NCI-H2107 (cell line): ENCODE data around the gene PCNX2.

ENCODE experiments used
- DNase-seq: peaks from one replicate; lab custom pipeline; 2025; lab: John Stamatoyannopoulos, UW

Gene PCNX2

DNA sequence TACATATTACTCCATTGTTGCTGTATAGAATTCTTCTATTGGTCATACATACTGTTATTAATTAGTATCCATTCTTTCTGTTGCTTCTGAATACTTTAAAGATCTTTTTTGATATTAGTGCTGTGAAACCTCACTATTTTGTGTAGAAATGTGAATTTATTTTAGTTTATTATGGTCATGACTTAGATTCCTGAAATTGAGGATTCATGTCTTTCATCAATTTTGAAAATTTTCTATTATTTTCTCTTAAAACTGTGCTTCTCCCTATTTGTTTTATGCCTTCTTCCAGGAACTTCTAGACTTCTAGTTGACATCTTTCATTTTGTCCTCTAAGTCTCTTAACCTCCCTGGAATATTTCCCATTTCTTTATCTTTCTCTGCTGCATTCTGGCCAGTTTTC lies 232.1 kb downstream of the PCNX2 start:
- DNase-seq: no peak

GRCh38 chr1:233061265-233061664 lies 234.3 kb downstream of the PCNX2 start:
- DNase-seq: no peak

DNA sequence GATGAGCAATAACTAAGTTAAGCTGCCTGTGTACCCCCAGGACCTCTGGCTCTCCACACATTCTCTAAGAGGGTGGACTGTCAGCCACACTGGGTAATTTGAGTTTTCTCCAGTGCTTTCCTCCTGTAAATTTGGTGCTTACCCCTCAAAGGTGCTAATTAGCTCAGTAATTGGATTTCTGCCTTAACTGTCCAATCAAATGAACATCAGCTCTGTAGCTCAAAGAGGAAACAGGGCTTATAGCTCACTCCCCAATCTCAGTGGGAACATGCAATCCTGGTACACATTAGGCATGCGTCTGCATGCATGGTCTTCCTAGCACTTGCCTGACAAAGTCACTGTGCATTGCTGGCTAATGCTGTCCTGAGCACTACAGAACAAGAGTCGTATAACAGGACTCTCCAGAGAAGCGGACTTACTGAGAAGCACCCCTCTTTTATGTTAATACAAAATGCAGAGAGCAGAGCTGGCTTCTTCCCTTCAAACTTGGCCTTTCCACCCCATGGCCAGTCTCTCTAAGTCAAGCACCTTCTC lies 235.0 kb downstream of the PCNX2 start:
- no peak for DNase-seq

DNA sequence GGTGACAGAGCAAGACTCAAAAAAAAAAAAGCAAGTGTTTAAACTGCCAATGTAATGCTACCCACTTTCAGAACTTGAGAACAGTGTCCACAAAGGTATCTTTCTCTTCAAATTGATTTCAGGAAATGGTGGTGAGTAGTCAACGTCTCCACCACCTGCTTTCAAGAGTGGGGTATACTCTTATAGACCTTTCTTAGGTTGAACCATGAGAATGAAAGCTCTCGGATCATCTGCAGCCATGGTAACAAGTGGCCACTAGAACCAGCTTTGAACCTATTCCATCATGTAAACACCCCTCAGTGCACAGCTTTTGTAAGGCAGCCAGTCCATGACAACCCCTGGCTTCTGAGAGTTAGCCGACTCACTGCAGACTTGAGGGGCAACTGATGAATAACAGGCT lies 237.7 kb downstream of the PCNX2 start:
- DNase-seq: no peak

- no peak for DNase-seq
Observed at GRCh38 chr1:233055879-233056641, 239.5 kb downstream of the PCNX2 start.

GRCh38 chr1:233045588-233045987 lies 249.9 kb downstream of the PCNX2 start:
- DNase-seq: no peak

- DNase-seq: no peak
Observed at GRCh38 chr1:233042834-233043233, 252.7 kb downstream of the PCNX2 start.

GRCh38 chr1:233040494-233040893 lies 255.0 kb downstream of the PCNX2 start:
- DNase-seq: no peak

GRCh38 chr1:233038581-233038980 lies 256.9 kb downstream of the PCNX2 start:
- no peak for DNase-seq

GRCh38 chr1:233037843-233038242 lies 257.7 kb downstream of the PCNX2 start:
- no peak for DNase-seq

- DNase-seq: no peak
Observed at GRCh38 chr1:233034836-233035235, 260.7 kb downstream of the PCNX2 start.

DNA sequence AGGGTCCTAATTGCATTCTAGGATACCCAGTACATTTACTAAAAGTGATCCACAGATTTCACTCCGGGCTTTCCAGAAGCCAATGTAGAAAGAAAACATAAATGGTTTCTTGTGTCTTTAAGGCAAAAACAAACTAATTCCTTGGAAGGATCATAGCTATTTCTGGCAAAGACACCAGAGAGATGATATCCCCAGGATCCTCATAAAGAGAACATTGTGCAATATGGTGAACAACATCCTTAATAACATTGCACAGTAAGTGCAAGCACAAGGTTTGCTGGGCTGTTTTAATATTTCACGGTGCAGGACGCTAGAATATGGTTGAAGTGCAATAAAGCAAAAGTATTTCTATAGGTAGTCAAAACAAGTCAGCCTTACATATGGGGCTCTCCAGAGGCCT lies 262.2 kb downstream of the PCNX2 start:
- no peak for DNase-seq

DNA sequence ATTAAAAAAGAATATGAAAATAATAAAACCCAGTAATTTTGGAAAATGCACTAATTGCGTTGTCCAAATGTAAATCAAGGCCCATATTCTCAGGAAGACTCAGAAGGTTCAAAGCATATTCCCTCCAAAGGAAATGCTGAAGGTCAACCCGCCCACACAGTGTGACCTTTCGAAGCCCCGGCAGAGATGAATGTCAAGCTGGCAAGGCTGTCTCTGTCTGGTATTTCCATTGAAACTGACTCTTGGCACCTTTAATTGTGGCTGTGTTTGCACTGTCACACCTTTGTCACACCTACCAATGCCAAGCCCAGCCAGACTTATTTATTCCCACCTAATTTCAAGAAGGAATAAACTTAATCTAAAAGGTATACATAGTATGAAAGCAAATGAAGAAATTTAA lies 262.6 kb downstream of the PCNX2 start:
- no peak for DNase-seq

DNA sequence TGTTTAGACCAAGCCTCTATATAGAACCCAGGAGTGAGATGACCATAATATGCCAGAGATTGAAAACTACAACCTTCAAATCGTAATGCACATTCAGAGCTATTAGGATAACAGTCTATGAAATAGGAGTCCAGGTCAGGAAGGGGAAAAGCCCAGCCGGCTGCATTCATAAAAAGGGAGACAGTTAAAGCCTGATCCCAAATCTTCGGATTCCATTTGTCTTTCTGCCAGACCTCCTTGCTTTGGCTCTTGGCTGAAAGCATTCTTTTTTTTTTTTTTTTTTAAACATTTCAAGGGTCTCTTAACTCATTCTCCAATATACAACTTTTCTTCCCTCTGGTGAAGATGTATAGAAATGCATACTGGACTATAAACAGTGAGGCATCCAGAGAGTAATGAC lies 264.0 kb downstream of the PCNX2 start:
- DNase-seq: no peak

DNA sequence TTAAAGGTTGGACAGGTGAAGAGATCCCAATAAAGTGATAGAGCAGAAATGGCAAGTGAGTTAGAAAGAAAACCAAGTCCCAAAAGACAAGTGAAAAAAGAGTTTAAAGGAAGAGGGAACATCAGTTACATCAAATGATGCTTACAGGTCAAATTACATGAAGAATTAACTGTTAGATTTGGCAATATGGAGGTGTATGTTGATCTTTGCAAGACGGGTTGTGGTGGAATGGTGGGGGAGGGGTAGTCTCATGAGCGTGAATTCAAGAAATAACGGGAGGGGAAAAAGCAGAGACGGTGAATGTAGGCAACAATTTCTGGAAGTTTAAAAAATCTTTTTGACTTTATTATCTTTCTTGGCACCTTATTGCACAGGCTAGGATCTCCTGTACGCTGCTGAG lies 268.5 kb downstream of the PCNX2 start:
- DNase-seq: no peak

DNA sequence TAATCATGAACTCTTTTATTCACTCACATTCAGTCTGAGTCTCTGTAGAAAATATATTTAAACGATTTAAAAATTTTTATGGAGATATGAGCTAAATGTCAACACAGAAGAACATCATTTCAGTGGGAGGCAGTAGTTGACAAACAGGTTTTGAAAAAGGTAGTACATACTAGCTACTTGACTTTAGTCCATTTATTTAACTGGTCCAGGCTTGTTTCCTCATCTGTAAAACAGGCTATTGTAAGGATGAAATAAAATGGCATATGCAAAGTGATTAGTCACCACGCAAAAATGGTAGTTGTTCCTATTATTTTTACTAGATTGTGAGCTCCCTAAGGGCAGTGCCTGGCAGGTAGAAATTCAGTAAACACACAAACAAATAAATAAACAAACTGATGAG lies 270.0 kb downstream of the PCNX2 start:
- no peak for DNase-seq

DNA sequence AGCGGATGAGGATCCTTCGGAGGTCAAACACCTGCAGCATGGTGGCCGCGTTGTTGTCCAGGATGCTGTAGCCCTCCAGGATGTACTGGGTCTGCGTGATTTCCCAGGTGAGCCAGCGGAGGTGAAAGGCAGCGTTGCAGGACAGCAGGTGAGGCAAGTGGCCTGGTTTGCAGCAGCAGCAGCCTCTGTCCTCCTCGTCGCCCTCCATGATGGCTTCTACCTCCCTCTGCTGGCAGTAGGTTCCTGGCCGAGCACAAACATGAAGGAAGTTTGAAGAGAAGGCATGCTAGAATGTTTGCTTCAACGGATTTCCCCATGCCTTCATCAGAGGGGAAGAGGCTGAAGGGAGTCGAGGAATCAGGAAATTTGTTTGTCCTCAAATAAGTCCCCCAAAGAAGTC lies 270.4 kb downstream of the PCNX2 start:
- no peak for DNase-seq

DNA sequence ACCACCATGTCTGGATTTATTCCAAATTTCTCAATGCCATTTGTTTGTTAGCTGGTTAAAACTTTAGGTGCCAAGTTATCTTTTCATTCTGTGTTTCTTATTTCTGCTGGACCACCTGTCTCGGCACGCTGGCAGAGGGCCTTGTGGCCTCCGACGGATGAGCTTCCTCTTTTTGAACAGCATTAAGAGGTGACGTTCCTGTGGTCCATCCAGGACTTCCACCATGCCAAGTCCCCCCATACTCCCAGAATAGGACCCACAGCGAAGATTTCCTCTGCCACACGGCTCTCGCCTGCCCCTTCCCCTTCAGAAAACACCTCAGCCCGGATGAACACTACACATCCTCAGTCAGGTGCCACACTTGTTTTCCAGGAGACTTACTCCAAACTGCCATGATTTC lies 271.3 kb downstream of the PCNX2 start:
- DNase-seq: no peak

GRCh38 chr1:233022246-233022645 lies 273.3 kb downstream of the PCNX2 start:
- DNase-seq: no peak

- no peak for DNase-seq
Observed at GRCh38 chr1:233020426-233020825, 275.1 kb downstream of the PCNX2 start.

GRCh38 chr1:233019778-233020325 lies 275.7 kb downstream of the PCNX2 start:
- no peak for DNase-seq

- no peak for DNase-seq
Observed at GRCh38 chr1:233019083-233019482, 276.4 kb downstream of the PCNX2 start.

DNA sequence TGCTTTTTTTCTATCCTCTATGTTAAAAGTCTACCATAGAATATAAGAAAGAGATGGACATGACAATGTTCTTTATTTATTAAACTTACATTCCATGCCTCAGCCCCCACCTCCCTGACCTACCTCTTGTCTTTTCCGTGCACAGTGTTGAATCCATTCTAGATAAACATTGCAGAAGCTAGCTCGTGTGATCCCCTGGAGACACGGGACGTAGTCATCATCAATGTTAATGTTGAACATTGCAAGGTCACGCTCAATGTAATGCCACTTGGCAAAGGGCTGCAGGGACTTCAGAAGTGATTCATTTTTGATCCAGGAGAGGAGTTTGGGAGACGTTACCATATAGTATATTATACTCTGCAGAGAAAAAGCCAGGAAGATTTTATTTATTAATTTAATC lies 278.7 kb downstream of the PCNX2 start:
- no peak for DNase-seq

DNA sequence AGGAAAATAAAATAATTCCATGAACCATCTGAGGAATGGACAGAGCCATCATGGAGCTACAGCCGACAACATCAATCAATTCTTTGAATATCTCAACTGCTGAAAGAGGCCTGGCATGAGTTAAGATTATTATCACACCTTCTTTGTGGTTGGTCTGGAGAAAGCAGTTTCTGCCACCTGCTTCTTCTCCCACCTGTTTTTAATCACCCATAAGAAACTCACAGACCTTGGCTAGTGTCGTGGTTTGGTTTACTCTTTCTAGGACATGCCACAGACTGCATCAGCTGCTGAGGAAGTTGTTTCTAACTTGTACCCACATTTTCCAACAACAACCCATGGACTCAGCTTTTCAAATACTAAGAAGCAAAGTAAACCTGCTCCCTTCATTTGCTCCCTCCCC lies 279.6 kb downstream of the PCNX2 start:
- DNase-seq: no peak
